Smooth muscle cell (in vitro differentiated cells): ENCODE measurements around the gene PPM1L. TPM values are rescaled to one million over a fixed set of nuclear protein-coding genes. Genes with fewer than 3 reads are reported as not detected.

Experiments
- DNase-seq: peaks from one replicate; lab custom pipeline; 2025; ENCODE audit not compliant: unreplicated experiment; lab: John Stamatoyannopoulos, UW
- H2AFZ ChIP-seq: fragments of 200-600 bp; sonication (generic); 2 replicates; pipeline ENCODE4 v1.6.0; 2016; ENCODE audit warnings: antibody characterized with exemption, low read depth, mild to moderate bottlenecking
- H3F3A ChIP-seq: fragments of 200-600 bp; sonication (generic); 2 replicates; pipeline ENCODE4 v1.6.0; 2017; ENCODE audit warnings: antibody characterized with exemption, low read depth
- H3K27ac ChIP-seq: fragments of 200-600 bp; sonication (generic); 2 replicates; pipeline ENCODE4 v1.5.1; 2016; ENCODE audit warnings: low read depth, mild to moderate bottlenecking
- H3K27me3 ChIP-seq: fragments of 200-600 bp; sonication (generic); 2 replicates; pipeline ENCODE4 v1.6.1; 2016; ENCODE audit warnings: low read depth, mild to moderate bottlenecking
- H3K36me3 ChIP-seq: fragments of 200-600 bp; sonication (generic); 2 replicates; pipeline ENCODE4 v1.5.1; 2016; ENCODE audit warnings: low read depth
- H3K4me1 ChIP-seq: fragments of 200-600 bp; sonication (generic); 2 replicates; pipeline ENCODE4 v1.5.1; 2016; ENCODE audit warnings: low read depth
- H3K4me2 ChIP-seq: fragments of 200-600 bp; sonication (generic); 2 replicates; pipeline ENCODE4 v1.6.0; 2016; ENCODE audit warnings: mild to moderate bottlenecking
- H3K4me3 ChIP-seq: fragments of 200-600 bp; sonication (generic); 2 replicates; pipeline ENCODE4 v1.5.1; 2016; ENCODE audit warnings: mild to moderate bottlenecking
- H3K79me2 ChIP-seq: fragments of 200-600 bp; sonication (generic); 2 replicates; pipeline ENCODE4 v1.6.0; 2016; ENCODE audit warnings: low read depth, mild to moderate bottlenecking
- H3K9ac ChIP-seq: fragments of 200-600 bp; sonication (generic); 2 replicates; pipeline ENCODE4 v1.6.0; 2016; ENCODE audit warnings: low read depth
- H3K9me3 ChIP-seq: fragments of 200-600 bp; sonication (generic); replicated peaks from 2 replicates; pipeline ENCODE4 v1.5.1; 2016; ENCODE audit warnings: low read depth
- H4K20me1 ChIP-seq: fragments of 200-600 bp; sonication (generic); 2 replicates; pipeline ENCODE4 v1.6.0; 2016; ENCODE audit warnings: low read depth
- WGBS: methylation state at CpG from one replicate; pipeline ENCODE4 v1.1.7; 2016; ENCODE audit warnings: low lambda C conversion rate; 5-methylcytosine and 5-hydroxymethylcytosine counted together
- polyA plus RNA-seq: library from polyadenylated mRNA; unstranded; fragments of >200 nt; fragmentation: Nextera tagmentation; extraction: Ambion mirVana; gene quantifications from 2 replicates; pipeline ENCODE4 v1.2.1, GENCODE V29; 2016
- total RNA-seq: library from RNA; depleted of rRNA; stranded (reverse); fragments of >200 nt; gene quantifications from 2 replicates; pipeline ENCODE4 v1.2.3, GENCODE V29; 2014
- TF ChIP-seq, protein P1 (sequence below): fragments of 200-600 bp; sonication (generic); IDR thresholded peaks from 2 replicates; pipeline ENCODE4 v1.5.1; 2017; ENCODE audit warnings: borderline replicate concordance, mild to moderate bottlenecking, antibody characterized with exemption; ENCODE audit not compliant: insufficient read depth, poor library complexity, severe bottlenecking

Gene PPM1L
- total and polyA plus RNA-seq, 2 experiments from 2014 or later, result 0.14 to 1.9 TPM

DNA sequence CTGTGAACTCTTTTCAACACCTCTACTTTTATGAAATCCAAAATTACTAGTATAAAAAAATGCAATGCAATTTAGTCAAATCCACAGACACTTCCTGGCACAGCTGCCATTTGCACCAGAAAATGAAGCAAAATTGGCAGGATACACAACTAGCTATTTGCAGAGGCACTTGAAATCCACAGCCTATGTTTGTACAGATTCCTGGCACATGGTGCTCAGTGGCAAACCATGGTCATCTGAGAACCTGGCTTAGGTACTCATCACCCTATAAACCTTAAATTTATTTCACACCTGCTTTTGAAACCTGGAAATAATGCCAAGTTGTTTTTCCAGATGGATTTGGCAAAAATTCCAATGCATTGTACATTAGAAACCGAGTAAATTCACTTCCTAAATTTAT, 20.2 kb upstream of the PPM1L start:
- no peak overlapping the region for H2AFZ ChIP-seq
- H3K36me3 ChIP-seq, result no peaks in the 10 kb centered on the region
- H3K79me2 ChIP-seq, result no peaks in the 10 kb centered on the region
- no peaks in the 10 kb centered on the region for H3K27me3 ChIP-seq
- DNase-seq, result no peak
- TF ChIP-seq, protein P1, sequence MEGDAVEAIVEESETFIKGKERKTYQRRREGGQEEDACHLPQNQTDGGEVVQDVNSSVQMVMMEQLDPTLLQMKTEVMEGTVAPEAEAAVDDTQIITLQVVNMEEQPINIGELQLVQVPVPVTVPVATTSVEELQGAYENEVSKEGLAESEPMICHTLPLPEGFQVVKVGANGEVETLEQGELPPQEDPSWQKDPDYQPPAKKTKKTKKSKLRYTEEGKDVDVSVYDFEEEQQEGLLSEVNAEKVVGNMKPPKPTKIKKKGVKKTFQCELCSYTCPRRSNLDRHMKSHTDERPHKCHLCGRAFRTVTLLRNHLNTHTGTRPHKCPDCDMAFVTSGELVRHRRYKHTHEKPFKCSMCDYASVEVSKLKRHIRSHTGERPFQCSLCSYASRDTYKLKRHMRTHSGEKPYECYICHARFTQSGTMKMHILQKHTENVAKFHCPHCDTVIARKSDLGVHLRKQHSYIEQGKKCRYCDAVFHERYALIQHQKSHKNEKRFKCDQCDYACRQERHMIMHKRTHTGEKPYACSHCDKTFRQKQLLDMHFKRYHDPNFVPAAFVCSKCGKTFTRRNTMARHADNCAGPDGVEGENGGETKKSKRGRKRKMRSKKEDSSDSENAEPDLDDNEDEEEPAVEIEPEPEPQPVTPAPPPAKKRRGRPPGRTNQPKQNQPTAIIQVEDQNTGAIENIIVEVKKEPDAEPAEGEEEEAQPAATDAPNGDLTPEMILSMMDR, result no peak
- WGBS, result 90% methylated on average over 1 of the region's 1 CpG
- H4K20me1 ChIP-seq, result no peaks in the 10 kb centered on the region
- H3K9ac ChIP-seq, result no peak overlapping the region
- H3K4me3 ChIP-seq, result no peak overlapping the region
- no peak overlapping the region for H3K27ac ChIP-seq
- no peaks in the 10 kb centered on the region for H3F3A ChIP-seq
- no peak overlapping the region for H3K4me2 ChIP-seq
- H3K4me1 ChIP-seq, result no peaks in the 10 kb centered on the region
- H3K9me3 ChIP-seq, result no peaks in the 10 kb centered on the region

DNA sequence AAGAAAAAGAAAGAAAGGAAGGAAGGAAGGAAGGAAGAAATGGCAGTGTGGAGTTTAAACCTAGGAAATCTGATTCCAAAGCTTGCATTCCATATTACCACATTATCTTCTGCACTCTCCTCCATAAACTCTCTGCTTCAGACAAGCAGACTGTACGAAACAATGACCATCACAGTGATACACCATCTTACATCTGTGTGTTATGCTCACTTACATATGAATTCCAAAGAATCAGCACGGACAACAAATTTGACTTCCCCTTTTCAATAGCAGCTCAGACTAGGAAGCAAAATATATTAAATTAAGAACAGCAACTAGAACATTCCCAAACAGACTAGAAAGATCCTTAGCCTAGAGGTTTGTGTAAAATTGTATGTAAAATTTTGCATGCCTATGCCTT, 18.0 kb upstream of the PPM1L start:
- H3K4me3 ChIP-seq, result no peak overlapping the region
- no peaks in the 10 kb centered on the region for H3K4me1 ChIP-seq
- no peaks in the 10 kb centered on the region for H3K36me3 ChIP-seq
- H3K9ac ChIP-seq, result no peak overlapping the region
- H3K4me2 ChIP-seq, result no peak overlapping the region
- no peak overlapping the region for H2AFZ ChIP-seq
- no peak for DNase-seq
- 85% methylated on average over 2 of the region's 2 CpGs for WGBS
- no peak overlapping the region for H3K27ac ChIP-seq
- TF ChIP-seq, protein P1, result no peak
- no peaks in the 10 kb centered on the region for H3K27me3 ChIP-seq
- no peaks in the 10 kb centered on the region for H4K20me1 ChIP-seq
- H3F3A ChIP-seq, result no peaks in the 10 kb centered on the region
- no peaks in the 10 kb centered on the region for H3K79me2 ChIP-seq
- no peaks in the 10 kb centered on the region for H3K9me3 ChIP-seq

DNA sequence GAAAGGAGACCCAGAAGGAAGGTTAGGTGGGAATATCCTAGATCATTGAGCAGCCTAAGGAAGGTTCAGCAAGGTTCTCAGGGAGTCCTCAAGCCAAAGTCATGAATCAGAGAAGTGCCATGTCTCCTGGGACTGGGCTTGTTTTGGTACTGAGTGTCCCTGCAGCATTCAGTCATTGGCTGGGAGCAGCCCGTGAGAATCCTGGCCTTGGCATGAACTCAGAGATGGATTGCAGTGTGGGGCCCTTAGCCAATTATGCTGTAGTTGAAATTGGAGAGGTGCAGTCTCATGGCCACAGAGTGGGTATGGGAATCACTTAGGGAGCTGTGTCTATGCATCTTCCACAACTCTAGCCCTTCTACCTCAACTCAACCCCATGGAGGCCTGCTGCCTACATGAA, 17.0 kb upstream of the PPM1L start:
- Histone ChIP-seq H3K27me3 (no peaks in the 10 kb centered on the region), H3K79me2 (no peaks in the 10 kb centered on the region), H3K27ac (no peak overlapping the region), H3K9me3 (no peaks in the 10 kb centered on the region), H3K9ac (no peak overlapping the region), H3K4me3 (no peak overlapping the region), H3K36me3 (no peaks in the 10 kb centered on the region), H3K4me2 (no peak overlapping the region), H3F3A (no peaks in the 10 kb centered on the region), H2AFZ (no peak overlapping the region), H4K20me1 (no peaks in the 10 kb centered on the region), H3K4me1 (no peaks in the 10 kb centered on the region)
- WGBS, result 79% methylated on average over 1 of the region's 1 CpG
- TF ChIP-seq, protein P1, result no peak
- no peak for DNase-seq

DNA sequence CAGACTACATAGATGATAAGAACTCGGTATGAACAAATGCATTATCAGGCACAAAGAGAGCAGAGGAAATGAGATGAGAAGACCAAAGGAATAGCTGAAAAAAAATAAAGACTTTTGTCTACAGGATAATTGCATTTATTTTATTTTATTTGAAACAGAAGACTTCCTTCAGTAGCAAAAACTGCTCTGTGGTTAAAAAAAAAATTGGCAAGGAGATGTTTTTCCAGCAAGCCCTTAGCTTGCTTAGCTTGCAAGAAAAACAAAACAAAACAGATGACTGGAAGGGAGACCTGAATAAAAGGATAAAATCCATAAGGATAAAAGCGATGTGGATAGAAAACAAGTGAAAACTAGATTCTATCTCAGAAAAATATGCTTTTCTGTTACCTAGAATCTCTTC, 9.1 kb upstream of the PPM1L start:
- Histone ChIP-seq H3K4me3 (no peak overlapping the region), H3K4me1 (no peaks in the 10 kb centered on the region), H3K36me3 (no peaks in the 10 kb centered on the region), H2AFZ (no peak overlapping the region), H3K27me3 (peaks cover 38% of the 10 kb centered on the region), H3K27ac (no peak overlapping the region), H3K9ac (no peak overlapping the region), H3K4me2 (no peak overlapping the region), H3K79me2 (no peaks in the 10 kb centered on the region), H4K20me1 (no peaks in the 10 kb centered on the region), H3K9me3 (no peaks in the 10 kb centered on the region), H3F3A (no peaks in the 10 kb centered on the region)
- TF ChIP-seq, protein P1, result no peak
- no peak for DNase-seq
- WGBS, result 76% methylated on average over 2 of the region's 2 CpGs
